ENCODE measurements around the gene DENND1C.

The DENND1C gene

DNA sequence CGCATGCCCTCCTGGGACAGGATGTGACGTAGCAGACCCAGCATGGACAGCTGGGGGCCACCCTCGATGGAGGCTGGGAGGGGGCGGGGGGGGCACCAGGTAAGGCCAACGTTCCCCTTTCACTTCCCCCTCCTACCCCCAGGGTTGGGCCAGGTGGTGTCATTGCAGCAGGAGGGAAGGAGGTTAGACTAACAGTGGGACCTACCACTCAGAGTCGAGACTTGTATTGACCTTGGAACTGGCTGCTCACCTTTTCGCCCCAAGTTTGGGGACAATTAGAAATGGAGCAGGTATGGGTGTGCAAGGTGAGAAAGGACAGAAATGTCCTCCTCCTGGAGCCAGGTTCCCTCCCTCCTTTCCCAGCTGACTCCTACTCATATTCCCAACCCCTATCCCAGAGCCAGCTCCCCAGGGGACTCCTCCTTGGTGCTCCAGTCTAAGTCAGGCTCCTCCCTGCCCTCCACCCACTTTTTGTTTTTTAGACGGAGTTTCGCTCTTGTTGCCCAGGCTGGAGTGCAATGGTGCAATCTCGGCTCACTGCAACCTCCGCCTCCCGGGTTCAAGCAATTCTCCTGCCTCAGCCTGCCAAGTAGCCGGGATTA lies 39.4 kb downstream of the DENND1C start:
- H3K4me3 ChIP-seq (ENCODE audit: low read depth, low read length) = no peak overlapping the region
- no peak for DNase-seq (ENCODE audit: low read depth)
- TF ChIP-seq POLR2A (IDR thresholded peaks at IDR 0.05; ENCODE audit: extremely low read depth, insufficient read length) = no peak
- TF ChIP-seq, protein P1, sequence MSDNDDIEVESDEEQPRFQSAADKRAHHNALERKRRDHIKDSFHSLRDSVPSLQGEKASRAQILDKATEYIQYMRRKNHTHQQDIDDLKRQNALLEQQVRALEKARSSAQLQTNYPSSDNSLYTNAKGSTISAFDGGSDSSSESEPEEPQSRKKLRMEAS (IDR thresholded peaks at IDR 0.05; ENCODE audit: low read depth, low read length) = no peak
- TF ChIP-seq, protein P2, sequence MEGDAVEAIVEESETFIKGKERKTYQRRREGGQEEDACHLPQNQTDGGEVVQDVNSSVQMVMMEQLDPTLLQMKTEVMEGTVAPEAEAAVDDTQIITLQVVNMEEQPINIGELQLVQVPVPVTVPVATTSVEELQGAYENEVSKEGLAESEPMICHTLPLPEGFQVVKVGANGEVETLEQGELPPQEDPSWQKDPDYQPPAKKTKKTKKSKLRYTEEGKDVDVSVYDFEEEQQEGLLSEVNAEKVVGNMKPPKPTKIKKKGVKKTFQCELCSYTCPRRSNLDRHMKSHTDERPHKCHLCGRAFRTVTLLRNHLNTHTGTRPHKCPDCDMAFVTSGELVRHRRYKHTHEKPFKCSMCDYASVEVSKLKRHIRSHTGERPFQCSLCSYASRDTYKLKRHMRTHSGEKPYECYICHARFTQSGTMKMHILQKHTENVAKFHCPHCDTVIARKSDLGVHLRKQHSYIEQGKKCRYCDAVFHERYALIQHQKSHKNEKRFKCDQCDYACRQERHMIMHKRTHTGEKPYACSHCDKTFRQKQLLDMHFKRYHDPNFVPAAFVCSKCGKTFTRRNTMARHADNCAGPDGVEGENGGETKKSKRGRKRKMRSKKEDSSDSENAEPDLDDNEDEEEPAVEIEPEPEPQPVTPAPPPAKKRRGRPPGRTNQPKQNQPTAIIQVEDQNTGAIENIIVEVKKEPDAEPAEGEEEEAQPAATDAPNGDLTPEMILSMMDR (IDR thresholded peaks at IDR 0.05; ENCODE audit: low read depth, low read length) = no peak
- no peak for TF ChIP-seq MYC (IDR thresholded peaks at IDR 0.05; ENCODE audit: low read depth, low read length)

GRCh38 chr19:6440905-6441304 lies 40.7 kb downstream of the DENND1C start:
- no peak for DNase-seq (ENCODE audit: low read depth)

DNA sequence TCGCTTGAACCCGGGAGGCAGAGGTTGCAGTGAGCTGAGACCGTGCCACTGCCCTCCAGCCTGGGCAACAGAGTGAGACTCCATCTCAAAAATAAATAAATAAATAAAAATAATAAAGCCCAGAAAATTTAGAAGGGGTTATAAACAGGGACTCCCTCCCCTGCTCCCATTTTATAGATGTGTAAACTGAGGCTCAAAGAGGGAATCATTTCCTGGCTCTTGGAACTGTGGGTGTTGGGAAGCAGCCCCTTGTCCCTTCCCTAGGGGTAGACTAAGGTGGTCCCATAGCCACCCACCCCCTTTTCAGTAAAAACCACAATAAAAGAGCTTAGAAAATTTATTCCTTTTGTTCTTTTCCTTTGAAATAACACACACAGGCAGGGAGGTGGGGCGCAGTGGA lies 41.8 kb downstream of the DENND1C start:
- TF ChIP-seq, protein P2 (IDR thresholded peaks at IDR 0.05; ENCODE audit: low read depth, low read length) = no peak
- no peak for TF ChIP-seq POLR2A (IDR thresholded peaks at IDR 0.05; ENCODE audit: extremely low read depth, insufficient read length)
- TF ChIP-seq MYC (IDR thresholded peaks at IDR 0.05; ENCODE audit: low read depth, low read length) = no peak
- TF ChIP-seq, protein P1 (IDR thresholded peaks at IDR 0.05; ENCODE audit: low read depth, low read length) = no peak
- DNase-seq (ENCODE audit: low read depth) = no peak

More at GRCh38 chr19:6440905-6441304, 40.7 kb downstream of the DENND1C start:
- TF ChIP-seq MYC (IDR thresholded peaks at IDR 0.05; ENCODE audit: low read depth, low read length) (no peak), POLR2A (IDR thresholded peaks at IDR 0.05; ENCODE audit: extremely low read depth, insufficient read length) (no peak)
- TF ChIP-seq, protein P1 (IDR thresholded peaks at IDR 0.05; ENCODE audit: low read depth, low read length) = no peak
- TF ChIP-seq, protein P2 (IDR thresholded peaks at IDR 0.05; ENCODE audit: low read depth, low read length) = no peak
- H3K4me3 ChIP-seq (ENCODE audit: low read depth, low read length) = no peak overlapping the region

DNA sequence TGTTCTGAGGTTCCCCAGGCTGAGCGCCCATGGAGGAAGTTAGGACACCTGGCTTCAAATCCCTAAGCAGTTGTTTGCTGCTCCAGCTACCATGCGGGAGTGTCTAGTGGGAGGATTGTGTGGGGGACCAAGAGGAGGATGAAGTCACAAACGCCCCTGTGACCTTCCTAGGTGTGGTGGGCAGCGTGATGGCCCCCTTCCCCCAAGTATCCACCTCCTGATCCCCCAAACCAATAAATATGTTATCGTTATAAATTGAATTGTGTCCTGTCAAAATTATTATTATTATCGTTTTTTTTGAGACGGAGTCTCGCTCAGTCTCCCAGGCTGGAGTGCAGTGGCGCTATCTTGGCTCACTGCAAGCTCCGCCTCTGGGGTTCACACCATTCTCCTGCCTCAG lies 47.9 kb downstream of the DENND1C start, which contains the start of gene SLC25A41:
SLC25A41 (minus strand) TSS at position 101 of the 400 bp plus-strand sequence; CDS start at position 31, 70 bp downstream.
- TF ChIP-seq POLR2A (IDR thresholded peaks at IDR 0.05; ENCODE audit: extremely low read depth, insufficient read length) (no peak), MYC (IDR thresholded peaks at IDR 0.05; ENCODE audit: low read depth, low read length) (no peak)
- TF ChIP-seq, protein P1 (IDR thresholded peaks at IDR 0.05; ENCODE audit: low read depth, low read length) = no peak
- TF ChIP-seq, protein P2 (IDR thresholded peaks at IDR 0.05; ENCODE audit: low read depth, low read length) = no peak
- H3K4me3 ChIP-seq (ENCODE audit: low read depth, low read length) = no peak within 1 kb of the TSS
- DNase-seq (ENCODE audit: low read depth) = no peak

More for the DNA sequence above, 41.8 kb downstream of the DENND1C start:
- no peak overlapping the region for H3K4me3 ChIP-seq (ENCODE audit: low read depth, low read length)

DNA sequence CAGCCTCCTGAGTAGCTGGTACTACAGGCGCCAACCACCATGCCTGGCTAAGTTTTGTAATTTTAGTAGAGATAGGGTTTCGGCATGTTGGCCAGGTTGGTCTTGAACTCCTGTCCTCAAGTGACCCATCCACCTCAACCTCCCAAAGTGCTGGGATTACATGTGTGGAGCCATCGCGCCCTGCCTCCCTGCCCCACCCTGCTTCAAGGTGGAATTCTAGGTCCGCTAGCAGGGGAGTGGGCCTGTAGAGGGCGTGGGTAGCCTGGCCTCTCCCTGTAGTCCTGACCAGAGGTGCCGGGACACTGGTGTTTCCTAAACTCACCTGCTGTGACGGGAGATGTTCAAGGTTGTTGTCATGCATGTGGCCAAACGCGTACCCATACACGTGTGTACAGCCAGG lies 48.4 kb downstream of the DENND1C start:
- DNase-seq (ENCODE audit: low read depth) = no peak
- no peak overlapping the region for H3K4me3 ChIP-seq (ENCODE audit: low read depth, low read length)
- TF ChIP-seq, protein P1 (IDR thresholded peaks at IDR 0.05; ENCODE audit: low read depth, low read length) = no peak
- TF ChIP-seq MYC (IDR thresholded peaks at IDR 0.05; ENCODE audit: low read depth, low read length) (no peak), POLR2A (IDR thresholded peaks at IDR 0.05; ENCODE audit: extremely low read depth, insufficient read length) (no peak)

GRCh38 chr19:6431891-6432290 lies 49.7 kb downstream of the DENND1C start:
- DNase-seq (ENCODE audit: low read depth) = no peak
- no peak for TF ChIP-seq MYC (IDR thresholded peaks at IDR 0.05; ENCODE audit: low read depth, low read length)
- TF ChIP-seq, protein P1 (IDR thresholded peaks at IDR 0.05; ENCODE audit: low read depth, low read length) = no peak
- TF ChIP-seq, protein P2 (IDR thresholded peaks at IDR 0.05; ENCODE audit: low read depth, low read length) = no peak
- TF ChIP-seq POLR2A (IDR thresholded peaks at IDR 0.05; ENCODE audit: extremely low read depth, insufficient read length) = no peak
- no peak overlapping the region for H3K4me3 ChIP-seq (ENCODE audit: low read depth, low read length)
